LNCAP (cell line): ENCODE measurements around the gene LRRC71.

Experiments used
- TF ChIP-seq, protein P1 (sequence below): fragments of 450-650 bp; IDR thresholded peaks from 2 replicates; pipeline ENCODE4 v1.5.1; 2017; ENCODE audit warnings: mild to moderate bottlenecking

The LRRC71 gene

DNA sequence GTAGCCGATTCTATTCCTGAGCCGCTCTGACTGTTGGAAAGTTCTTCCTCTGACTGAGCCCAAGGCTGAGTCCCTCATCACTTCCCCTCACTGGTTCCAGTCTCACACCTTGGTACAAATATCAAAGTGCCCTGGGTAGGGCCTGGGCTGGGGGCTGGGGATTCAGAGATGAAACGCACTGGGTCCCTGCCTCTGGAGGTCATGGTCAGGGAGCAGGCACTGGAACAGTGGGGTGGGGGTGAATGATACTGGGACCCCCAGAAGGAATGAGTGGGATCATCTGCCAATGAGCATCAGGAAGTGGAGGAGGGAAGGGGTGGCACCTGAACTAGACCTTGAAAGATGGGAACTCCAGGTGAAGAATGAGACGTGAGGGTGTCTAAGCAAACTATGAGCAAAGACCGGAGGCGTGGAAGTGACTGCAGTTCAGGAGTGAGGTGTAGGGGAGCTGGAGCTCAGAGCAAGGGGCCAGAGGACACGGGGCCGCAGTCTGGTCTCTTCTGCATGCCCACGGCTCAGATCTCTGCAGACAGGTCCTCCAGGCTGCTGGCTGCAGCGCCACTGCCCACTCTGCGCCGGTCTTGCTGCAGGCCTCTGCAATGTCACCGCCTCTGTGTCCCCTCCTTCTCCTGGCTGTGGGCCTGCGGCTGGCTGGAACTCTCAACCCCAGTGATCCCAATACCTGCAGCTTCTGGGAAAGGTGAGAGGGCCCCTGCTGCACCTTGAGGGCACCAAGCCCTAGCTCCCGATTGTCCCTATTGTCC lies 16.9 kb upstream of the LRRC71 start:
- TF ChIP-seq, protein P1, sequence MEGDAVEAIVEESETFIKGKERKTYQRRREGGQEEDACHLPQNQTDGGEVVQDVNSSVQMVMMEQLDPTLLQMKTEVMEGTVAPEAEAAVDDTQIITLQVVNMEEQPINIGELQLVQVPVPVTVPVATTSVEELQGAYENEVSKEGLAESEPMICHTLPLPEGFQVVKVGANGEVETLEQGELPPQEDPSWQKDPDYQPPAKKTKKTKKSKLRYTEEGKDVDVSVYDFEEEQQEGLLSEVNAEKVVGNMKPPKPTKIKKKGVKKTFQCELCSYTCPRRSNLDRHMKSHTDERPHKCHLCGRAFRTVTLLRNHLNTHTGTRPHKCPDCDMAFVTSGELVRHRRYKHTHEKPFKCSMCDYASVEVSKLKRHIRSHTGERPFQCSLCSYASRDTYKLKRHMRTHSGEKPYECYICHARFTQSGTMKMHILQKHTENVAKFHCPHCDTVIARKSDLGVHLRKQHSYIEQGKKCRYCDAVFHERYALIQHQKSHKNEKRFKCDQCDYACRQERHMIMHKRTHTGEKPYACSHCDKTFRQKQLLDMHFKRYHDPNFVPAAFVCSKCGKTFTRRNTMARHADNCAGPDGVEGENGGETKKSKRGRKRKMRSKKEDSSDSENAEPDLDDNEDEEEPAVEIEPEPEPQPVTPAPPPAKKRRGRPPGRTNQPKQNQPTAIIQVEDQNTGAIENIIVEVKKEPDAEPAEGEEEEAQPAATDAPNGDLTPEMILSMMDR, result no peak

DNA sequence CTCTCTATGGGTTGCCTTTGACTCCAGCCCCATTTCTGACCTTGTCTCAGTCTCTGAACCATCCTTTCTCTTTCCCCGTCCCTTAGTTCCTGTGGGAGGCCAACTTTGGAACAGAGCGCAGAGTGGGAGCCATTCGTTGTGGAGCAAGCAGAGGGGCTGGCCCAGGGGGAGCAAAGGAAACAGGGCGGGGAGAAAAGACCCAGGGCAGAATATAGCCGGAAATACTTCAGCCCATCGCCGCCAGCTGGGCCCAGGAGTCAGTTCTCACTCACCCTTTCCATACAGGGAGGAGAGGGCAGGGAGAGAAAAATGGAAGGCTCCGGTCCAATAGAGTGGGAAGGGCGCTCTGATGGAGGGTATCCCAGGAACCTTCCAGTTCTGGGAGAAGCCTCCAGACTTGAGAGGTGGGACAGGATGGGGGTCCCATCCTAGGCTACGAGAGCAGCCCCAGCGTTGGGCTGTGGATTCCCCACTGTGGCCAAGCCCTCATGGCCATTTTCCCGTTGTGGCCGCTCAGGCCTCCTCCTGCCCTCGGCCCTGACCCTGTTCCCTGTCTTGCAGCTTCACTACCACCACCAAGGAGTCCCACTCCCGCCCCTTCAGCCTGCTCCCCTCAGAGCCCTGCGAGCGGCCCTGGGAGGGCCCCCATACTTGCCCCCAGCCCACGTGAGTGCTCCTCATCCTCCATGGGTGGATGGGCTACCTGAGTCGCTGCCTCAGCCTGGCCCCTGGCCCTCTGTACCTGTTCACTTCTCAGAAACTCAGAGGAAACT lies 16.1 kb upstream of the LRRC71 start:
- TF ChIP-seq, protein P1, result no peak

DNA sequence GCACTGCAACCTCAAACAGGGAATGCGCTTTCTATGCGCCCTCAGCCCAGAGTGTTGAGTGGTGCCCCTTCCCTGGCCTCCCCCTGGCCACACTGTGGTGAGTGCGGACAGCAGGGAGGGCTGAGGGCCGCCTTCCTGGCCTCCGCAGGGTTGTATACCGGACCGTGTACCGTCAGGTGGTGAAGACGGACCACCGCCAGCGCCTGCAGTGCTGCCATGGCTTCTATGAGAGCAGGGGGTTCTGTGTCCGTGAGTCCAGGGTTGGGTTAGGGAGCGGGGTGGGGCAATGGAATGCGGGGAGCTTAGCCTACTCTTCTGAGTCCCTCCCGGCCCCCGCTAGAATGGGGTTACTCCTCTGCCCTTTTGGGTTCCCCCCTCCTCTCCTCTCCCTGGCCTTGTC lies 15.3 kb upstream of the LRRC71 start:
- TF ChIP-seq, protein P1, result no peak

DNA sequence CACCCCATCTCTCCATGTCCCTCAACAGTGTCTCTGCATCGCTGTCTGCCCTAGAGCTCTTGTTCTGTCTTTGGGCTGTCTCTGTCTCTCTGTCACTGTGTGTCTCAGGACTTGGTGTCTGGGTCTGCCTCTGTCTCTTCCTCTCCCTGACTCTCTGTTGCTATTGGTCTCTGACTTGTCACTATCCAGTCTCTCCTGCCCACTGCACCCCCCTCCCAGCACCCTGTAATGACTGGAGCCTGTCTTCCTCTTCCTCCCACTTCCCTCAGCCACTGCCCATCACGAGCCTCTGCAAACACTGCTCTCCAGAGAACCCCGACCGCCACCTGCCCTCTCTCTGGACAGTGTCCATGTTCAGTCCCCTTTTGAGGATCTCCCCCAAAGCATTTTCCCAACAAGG lies 14.8 kb upstream of the LRRC71 start:
- TF ChIP-seq, protein P1, result no peak

DNA sequence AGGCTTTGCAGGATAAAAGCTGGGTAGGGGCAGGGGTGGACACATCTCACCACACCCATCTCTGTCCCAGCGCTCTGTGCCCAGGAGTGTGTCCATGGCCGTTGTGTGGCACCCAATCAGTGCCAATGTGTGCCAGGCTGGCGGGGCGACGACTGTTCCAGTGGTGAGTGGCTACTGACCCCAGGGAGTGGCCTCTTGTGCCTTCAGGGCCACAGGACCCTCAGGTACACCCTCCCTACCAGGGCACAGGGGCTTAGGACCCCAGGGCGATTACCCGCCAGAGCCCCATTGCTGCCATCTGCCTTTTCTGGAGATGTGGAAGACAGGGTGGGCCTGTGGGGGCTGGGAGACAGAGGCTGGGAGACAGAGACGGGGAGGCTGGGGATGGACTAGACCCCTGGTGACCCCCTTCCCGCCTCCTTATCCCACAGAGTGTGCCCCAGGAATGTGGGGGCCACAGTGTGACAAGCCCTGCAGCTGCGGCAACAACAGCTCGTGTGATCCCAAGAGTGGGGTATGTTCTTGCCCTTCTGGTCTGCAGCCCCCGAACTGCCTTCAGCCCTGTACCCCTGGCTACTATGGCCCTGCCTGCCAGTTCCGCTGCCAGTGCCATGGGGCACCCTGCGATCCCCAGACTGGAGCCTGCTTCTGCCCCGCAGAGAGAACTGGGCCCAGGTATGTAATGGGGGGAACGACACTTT lies 14.1 kb upstream of the LRRC71 start:
- TF ChIP-seq, protein P1, result no peak

DNA sequence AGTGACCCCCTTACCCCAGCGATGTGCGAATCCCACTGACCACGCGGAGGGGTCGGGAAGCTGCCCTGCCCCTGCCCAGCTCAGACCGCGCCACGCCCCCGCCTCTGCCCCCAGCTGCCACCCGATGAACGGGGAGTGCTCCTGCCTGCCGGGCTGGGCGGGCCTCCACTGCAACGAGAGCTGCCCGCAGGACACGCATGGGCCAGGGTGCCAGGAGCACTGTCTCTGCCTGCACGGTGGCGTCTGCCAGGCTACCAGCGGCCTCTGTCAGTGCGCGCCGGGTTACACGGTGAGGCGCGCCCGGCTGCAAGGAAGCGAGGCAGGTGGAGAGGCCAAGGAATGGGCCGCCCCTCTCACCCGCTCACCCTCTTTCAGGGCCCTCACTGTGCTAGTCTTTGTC lies 11.9 kb upstream of the LRRC71 start:
- TF ChIP-seq, protein P1, result no peak

DNA sequence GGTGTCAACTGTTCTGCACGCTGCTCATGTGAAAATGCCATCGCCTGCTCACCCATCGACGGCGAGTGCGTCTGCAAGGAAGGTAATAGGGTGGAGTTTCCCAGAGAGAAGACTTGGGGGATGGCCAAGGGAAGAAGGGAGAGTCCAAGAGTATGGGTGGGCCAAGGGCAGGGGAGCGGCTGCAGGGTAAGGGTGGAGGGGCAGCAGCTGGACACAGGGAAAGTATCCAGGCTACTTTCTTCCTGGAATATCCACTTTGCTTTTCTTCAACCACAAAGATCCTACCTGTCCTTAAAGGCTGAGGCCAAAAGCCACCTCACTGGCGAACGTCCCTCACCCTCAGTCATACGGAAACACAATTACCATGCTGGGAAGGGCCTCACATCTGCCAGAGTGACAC lies 11.5 kb upstream of the LRRC71 start:
- TF ChIP-seq, protein P1, result no peak
